ENCODE results near the gene HOXA11. TPM values are rescaled to one million over a fixed set of nuclear protein-coding genes. Genes with fewer than 3 reads are reported as not detected.

HOXA11 gene
- total RNA-seq, 1 experiment from 2014 or later: not detected

GRCh38 chr7:27180431-27181420, 4.3 kb downstream of the HOXA11 start:
- no peaks in the 10 kb centered on the region for H3K9me3 ChIP-seq (ENCODE audit: control insufficient read depth, low read depth, low read length)
- no peak overlapping the region for H2BK15ac ChIP-seq (ENCODE audit: low read depth, low read length)
- Mint-ChIP-seq H3K36me3 (ENCODE audit: insufficient read depth in 1 of 3, low read depth in 3 of 3) (no peaks in the 10 kb centered on the region; a peak in 3 of 7 replicates), H3K27ac (no peak overlapping the region), H3K4me3 (peak overlapping the region in 1 of 2 experiments; percentile 45; a peak in 1 of 5 replicates), H3K4me1 (peaks cover 7 to 26% of the 10 kb centered on the region in 2 experiments), H3K27me3 (ENCODE audit: low read depth) (peaks cover 100% of the 10 kb centered on the region), H3K9me3 (peaks cover 2 to 15% of the 10 kb centered on the region in 2 experiments; a peak in 1 of 5 replicates)
- H3K27me3 ChIP-seq (ENCODE audit: insufficient read depth, low read length): peaks cover 97% of the 10 kb centered on the region
- DNase-seq: peak; percentile 24
- H3K14ac ChIP-seq (ENCODE audit: insufficient read depth, low read length): no peak overlapping the region
- no peak overlapping the region for H3T11ph ChIP-seq (ENCODE audit: low read length)
- H3K23me2 ChIP-seq (ENCODE audit: insufficient read length, low read depth, low read length, poor library complexity, severe bottlenecking): no peaks in the 10 kb centered on the region
- H3K79me2 ChIP-seq (ENCODE audit: insufficient read depth, low read length): no peaks in the 10 kb centered on the region
- no peak overlapping the region for H2BK12ac ChIP-seq (ENCODE audit: insufficient read length, low read depth, low read length)
- H4K5ac ChIP-seq (ENCODE audit: insufficient read length, low read depth, low read length): no peak overlapping the region
- no peak overlapping the region for H3K18ac ChIP-seq (ENCODE audit: insufficient read length, low read depth, low read length)
- H2BK5ac ChIP-seq (ENCODE audit: insufficient read length, low read length): no peak overlapping the region
- no peak overlapping the region for H3K56ac ChIP-seq (ENCODE audit: insufficient read length, low read depth, low read length)
- H2AK5ac ChIP-seq (ENCODE audit: insufficient read length, low read length): no peak overlapping the region
- no peak overlapping the region for H2BK20ac ChIP-seq (ENCODE audit: low read depth, low read length, poor library complexity, severe bottlenecking)
- no peaks in the 10 kb centered on the region for H4K20me1 ChIP-seq (ENCODE audit: control insufficient read depth, insufficient read depth, insufficient read length)
- H3K4ac ChIP-seq (ENCODE audit: low read depth, low read length): no peak overlapping the region
- no peak overlapping the region for H3K9ac ChIP-seq (ENCODE audit: extremely low read depth, insufficient read length, low read length)
- no peak overlapping the region for H2BK120ac ChIP-seq (ENCODE audit: low read depth, low read length, poor library complexity, severe bottlenecking)
- no peaks in the 10 kb centered on the region for H3K4me1 ChIP-seq (ENCODE audit: insufficient read depth, low read length)
- H3K23ac ChIP-seq (ENCODE audit: insufficient read length, low read depth, low read length): no peak overlapping the region
- no peak overlapping the region for H3K27ac ChIP-seq (ENCODE audit: insufficient read length, low read depth, low read length)
- no CpG with 5 or more reads among the region's 12 CpGs for WGBS (ENCODE audit: extremely low coverage, insufficient read length, low lambda C conversion rate)
- no peak overlapping the region for H4K91ac ChIP-seq (ENCODE audit: insufficient read length, low read depth, low read length)
- no peak overlapping the region for H2AFZ ChIP-seq (ENCODE audit: low read length)
- no peak overlapping the region for H4K8ac ChIP-seq (replicated peaks; ENCODE audit: insufficient read length, low read depth, low read length)
- no peaks in the 10 kb centered on the region for H3K79me1 ChIP-seq (ENCODE audit: insufficient read depth, low read depth, low read length, poor library complexity, severe bottlenecking)
- H3K4me2 ChIP-seq (ENCODE audit: insufficient read depth, insufficient read length, low read length): no peak overlapping the region
- TF ChIP-seq, protein P1, sequence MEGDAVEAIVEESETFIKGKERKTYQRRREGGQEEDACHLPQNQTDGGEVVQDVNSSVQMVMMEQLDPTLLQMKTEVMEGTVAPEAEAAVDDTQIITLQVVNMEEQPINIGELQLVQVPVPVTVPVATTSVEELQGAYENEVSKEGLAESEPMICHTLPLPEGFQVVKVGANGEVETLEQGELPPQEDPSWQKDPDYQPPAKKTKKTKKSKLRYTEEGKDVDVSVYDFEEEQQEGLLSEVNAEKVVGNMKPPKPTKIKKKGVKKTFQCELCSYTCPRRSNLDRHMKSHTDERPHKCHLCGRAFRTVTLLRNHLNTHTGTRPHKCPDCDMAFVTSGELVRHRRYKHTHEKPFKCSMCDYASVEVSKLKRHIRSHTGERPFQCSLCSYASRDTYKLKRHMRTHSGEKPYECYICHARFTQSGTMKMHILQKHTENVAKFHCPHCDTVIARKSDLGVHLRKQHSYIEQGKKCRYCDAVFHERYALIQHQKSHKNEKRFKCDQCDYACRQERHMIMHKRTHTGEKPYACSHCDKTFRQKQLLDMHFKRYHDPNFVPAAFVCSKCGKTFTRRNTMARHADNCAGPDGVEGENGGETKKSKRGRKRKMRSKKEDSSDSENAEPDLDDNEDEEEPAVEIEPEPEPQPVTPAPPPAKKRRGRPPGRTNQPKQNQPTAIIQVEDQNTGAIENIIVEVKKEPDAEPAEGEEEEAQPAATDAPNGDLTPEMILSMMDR (conservative IDR thresholded peaks at IDR 0.05): no peak

Data from H9 (cell line).